H1 (cell line): ENCODE measurements around the gene FGGY. TPM values are rescaled to one million over a fixed set of nuclear protein-coding genes. Genes with fewer than 3 reads are reported as not detected.

ENCODE experiments used
- CBX8 ChIP-seq: fragments of 300-800, 300-1000 bp; sonication (generic); IDR thresholded peaks from 2 replicates; pipeline ENCODE4 v1.7.1; 2016; ENCODE audit warnings: low read depth, low read length, borderline replicate concordance
- CHD7 ChIP-seq: fragments of 300-600 bp; sonication (generic); IDR thresholded peaks from 2 replicates; pipeline ENCODE4 v1.7.1; 2012; ENCODE audit warnings: low read length, moderate library complexity, mild to moderate bottlenecking, inconsistent platforms; ENCODE audit not compliant: insufficient replicate concordance
- GABPA ChIP-seq: IDR thresholded peaks from 2 replicates; pipeline ENCODE4 v1.6.1; 2011; ENCODE audit warnings: mild to moderate bottlenecking, low read length, moderate library complexity, borderline replicate concordance; ENCODE audit not compliant: insufficient read depth
- KDM4A ChIP-seq: IDR thresholded peaks from one replicate; pipeline ENCODE4 v1.7.1; 2012; ENCODE audit warnings: low read depth, mild to moderate bottlenecking, moderate library complexity, low read length, inconsistent platforms; ENCODE audit not compliant: severe bottlenecking
- RFX5 ChIP-seq: IDR thresholded peaks from 2 replicates; pipeline ENCODE4 v1.6.1; 2011; ENCODE audit warnings: low read depth, low read length, improper control_type of control experiment, borderline replicate concordance
- SIX5 ChIP-seq: IDR thresholded peaks from 2 replicates; pipeline ENCODE4 v1.6.1; 2011; ENCODE audit warnings: mild to moderate bottlenecking, low read depth, low read length
- TAF1 ChIP-seq: IDR thresholded peaks from 2 replicates; pipeline ENCODE4 v1.6.1; 2011; ENCODE audit warnings: mild to moderate bottlenecking, low read depth, low read length
- ZNF274 ChIP-seq: IDR thresholded peaks from 2 replicates; pipeline ENCODE4 v1.7.0; 2012; ENCODE audit warnings: low read length, borderline replicate concordance; ENCODE audit errors: extremely low read depth
- polyA plus RNA-seq, 7 experiments: library from polyadenylated mRNA; depleted of rRNA in 3 of 7; stranded (reverse) in 5 of 7; unstranded in 2 of 7; fragments of >200 nt in 5 of 7; fragments of 200-250 nt in 2 of 7; gene quantifications; 1 replicate in 5 of 7; 2 replicates in 1 of 7; 4 replicates in 1 of 7; pipeline versions ENCODE4 v1.2.1 to v1.2.3, GENCODE V29; 2011 to 2013; ENCODE audit warnings: missing spikeins in 2 of 7, mixed read lengths in 2 of 7
- total RNA-seq: library from RNA; stranded (reverse); fragmentation: NEBNext Ultra II Directional; extraction: Animal tissue kit (Norgen Biotek cat#: 25700); gene quantifications from 2 replicates; pipeline ENCODE4 v1.2.1, GENCODE V29; 2021

The FGGY gene
- total and polyA plus RNA-seq, 2 of the 8 experiments (the other 6 are each of a cell fraction or from before 2014, with no cell fraction given) = 10.3 to 12.5 TPM

DNA sequence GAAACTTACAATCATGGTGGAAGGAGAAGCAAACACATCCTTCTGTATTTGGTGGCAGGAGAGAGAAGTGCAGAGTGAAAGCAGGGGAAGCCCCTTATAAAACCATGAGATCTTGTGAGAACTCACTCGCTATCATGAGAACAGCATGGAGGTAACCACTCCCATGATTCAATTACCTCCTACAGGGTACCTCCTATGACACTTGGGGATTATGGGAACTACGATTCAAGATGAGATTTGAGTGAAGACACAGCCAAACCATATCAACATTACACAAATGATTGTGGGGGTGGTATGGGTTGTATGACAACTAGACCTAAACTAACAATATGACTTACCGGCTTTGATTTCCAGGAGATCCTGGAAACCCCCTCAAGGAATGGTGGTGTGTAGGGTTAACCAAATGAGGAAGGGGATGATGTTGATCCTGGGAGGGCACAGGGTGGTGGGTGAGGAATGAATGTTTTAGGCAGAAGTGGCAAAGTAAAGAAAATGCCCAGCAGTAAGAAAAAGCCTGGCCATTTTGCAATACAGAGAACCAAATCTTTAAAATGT, 80.5 kb downstream of the FGGY start (continued):
- TF ChIP-seq CHD7 (no peak), TAF1 (no peak), CBX8 (no peak), RFX5 (no peak), GABPA (no peak), KDM4A (no peak), SIX5 (no peak), ZNF274 (no peak)
